LNCAP (cell line): ENCODE results near the gene PLXDC2.

Experiments
- TF ChIP-seq, protein P1 (sequence below): fragments of 450-650 bp; IDR thresholded peaks from 2 replicates; pipeline ENCODE4 v1.5.1; 2017; ENCODE audit warnings: mild to moderate bottlenecking

The PLXDC2 gene

DNA sequence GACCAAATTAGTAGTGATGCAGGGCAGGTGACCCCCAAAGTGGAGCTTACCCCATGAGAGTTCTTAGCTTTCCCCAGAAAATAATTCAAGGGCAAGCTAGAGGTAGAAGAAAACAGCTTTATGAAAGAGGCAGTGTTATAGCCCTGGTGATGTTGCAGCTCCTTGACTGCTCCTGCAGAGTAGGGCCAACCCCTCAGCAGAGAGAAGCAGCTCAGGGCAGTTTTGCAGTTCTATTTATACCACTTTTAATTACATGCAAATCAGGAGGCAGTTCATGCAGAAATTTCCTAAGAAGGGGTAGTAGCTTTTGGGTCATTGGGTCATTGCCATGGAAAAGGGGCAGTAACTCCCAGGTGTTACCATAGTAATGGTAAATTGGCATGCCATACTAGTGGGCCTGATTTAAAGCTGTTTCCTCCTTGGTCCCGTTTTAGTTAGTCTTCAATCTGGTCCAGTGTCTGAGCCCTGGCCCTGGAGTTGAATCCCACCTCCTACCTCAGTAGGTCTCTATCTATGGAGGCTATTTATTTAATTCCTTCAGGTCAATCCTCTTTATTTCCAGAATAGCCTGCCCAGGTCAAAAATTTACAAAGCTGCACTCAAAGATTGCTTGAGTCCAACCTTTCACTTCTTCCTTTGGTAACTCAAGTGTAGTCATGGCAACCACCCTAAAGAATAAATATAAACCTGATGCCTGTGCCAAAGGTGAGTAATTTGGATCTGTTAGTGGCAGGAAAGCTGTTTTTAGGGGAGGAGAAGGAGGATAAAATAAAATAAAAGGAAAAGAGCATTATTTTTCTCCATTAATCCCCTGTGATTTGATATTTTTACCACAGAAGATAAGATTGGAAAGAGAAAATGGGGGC is 29.5 kb downstream of the PLXDC2 start:
- TF ChIP-seq, protein P1, sequence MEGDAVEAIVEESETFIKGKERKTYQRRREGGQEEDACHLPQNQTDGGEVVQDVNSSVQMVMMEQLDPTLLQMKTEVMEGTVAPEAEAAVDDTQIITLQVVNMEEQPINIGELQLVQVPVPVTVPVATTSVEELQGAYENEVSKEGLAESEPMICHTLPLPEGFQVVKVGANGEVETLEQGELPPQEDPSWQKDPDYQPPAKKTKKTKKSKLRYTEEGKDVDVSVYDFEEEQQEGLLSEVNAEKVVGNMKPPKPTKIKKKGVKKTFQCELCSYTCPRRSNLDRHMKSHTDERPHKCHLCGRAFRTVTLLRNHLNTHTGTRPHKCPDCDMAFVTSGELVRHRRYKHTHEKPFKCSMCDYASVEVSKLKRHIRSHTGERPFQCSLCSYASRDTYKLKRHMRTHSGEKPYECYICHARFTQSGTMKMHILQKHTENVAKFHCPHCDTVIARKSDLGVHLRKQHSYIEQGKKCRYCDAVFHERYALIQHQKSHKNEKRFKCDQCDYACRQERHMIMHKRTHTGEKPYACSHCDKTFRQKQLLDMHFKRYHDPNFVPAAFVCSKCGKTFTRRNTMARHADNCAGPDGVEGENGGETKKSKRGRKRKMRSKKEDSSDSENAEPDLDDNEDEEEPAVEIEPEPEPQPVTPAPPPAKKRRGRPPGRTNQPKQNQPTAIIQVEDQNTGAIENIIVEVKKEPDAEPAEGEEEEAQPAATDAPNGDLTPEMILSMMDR, result no peak

DNA sequence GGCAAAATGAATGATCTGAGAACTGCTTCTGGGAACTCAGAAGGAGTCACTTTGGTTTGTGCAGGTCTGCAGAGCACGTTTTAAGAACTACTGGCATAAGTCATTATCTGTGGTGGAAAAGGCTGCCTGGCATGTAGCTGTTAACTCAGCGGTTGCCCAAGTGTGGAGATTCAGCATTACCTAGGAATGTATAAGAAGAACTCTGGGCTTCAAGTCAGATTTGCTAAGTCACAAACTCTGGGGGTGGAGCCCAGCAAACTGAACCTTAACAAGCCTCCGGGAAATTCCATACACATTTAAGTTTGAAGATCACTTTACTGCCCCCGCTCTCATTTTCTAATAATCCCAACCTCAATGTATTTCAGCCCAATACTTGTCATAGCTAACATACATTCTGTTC is 31.1 kb downstream of the PLXDC2 start:
- TF ChIP-seq, protein P1, result no peak

DNA sequence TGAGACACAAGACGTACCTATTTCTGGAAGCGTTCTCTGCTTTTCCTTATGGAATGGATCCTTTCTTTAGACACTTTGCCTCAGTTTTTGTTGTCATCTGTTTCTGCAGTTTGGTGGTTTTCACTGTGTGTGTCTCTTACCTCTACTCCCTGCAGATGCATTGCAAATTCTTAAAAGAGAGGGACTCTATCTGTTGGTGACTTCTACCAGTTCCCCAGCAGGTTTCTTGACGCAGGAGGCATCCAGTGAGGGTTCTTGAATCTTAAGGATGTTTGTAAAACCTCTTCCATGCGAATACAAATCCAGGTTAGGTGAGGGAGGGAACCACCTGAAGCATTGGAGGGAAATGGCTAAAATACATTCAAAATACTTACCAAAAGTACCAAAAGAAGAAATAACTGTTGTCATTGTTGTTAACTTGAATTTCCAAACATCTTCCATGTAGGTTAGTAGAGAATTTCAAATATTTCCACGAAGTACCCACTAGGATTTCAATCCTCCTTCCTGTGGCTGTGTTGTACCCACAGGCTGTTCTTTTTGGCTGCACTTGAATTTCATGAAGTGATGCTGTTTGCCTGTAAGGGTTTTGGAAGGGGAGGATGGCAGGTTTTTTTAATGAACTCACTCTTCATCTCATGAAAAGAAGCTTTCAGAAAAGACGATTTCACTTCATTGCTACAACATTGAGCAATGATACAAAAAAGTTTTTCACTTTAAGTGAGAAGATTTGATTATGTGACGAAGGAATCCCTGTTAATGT is 32.2 kb downstream of the PLXDC2 start:
- TF ChIP-seq, protein P1, result no peak

DNA sequence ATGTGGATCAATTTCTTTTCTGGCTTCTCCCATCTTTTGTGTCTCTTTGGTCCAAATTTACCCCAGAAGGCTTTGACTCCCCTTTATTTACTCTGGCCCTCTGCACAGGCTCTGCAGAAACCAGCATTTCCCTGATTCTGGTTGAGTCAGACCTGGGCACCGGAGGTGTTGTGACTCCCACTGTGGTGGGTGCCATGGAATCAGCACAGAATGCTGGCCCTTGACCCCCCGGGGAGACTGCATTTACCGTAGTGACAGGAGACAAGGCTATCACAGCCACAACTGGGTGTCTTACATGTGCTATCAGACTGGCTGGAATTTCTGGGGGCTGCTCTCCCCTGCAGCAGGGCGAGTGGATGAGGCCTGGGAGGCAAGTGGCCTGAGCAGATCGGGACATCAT is 37.6 kb downstream of the PLXDC2 start:
- TF ChIP-seq, protein P1, result no peak

DNA sequence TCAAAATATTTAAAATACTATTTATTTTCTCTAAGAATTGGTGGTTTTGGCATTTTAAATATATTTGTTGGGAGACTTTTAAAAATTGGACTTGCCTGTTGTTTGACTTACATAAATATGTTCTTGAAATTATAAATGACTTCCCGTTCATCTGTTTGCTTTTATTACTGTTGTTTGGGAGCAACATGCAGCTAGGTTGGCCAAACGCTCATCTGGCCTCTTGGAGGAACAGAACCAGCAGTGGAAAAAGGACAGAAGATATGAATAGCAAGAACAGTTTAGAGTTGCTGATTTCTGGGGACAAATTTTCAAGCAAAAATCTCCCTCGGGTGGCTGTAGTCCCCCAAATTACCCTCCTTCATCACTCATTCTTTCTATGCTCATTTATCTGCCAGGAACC is 41.6 kb downstream of the PLXDC2 start:
- TF ChIP-seq, protein P1, result no peak

DNA sequence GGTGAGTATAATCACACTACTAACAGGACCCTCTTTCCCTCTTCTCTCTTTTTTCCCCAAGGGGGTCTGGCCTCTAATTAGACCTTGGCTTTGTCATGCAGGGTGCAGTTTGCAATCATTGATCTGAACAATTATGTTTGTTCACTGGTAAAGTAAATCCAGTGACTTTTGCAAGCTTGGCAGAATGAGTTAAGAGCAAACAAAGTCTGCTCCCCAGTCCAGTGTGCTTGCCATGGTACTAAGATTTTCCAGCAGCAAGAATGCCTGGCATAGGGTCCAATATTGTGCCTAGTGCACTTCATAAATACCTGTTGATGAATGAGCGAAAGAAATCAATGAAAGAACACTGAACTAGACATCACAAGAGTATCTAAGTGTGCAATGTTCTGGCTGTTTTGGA is 43.9 kb downstream of the PLXDC2 start:
- TF ChIP-seq, protein P1, result no peak

DNA sequence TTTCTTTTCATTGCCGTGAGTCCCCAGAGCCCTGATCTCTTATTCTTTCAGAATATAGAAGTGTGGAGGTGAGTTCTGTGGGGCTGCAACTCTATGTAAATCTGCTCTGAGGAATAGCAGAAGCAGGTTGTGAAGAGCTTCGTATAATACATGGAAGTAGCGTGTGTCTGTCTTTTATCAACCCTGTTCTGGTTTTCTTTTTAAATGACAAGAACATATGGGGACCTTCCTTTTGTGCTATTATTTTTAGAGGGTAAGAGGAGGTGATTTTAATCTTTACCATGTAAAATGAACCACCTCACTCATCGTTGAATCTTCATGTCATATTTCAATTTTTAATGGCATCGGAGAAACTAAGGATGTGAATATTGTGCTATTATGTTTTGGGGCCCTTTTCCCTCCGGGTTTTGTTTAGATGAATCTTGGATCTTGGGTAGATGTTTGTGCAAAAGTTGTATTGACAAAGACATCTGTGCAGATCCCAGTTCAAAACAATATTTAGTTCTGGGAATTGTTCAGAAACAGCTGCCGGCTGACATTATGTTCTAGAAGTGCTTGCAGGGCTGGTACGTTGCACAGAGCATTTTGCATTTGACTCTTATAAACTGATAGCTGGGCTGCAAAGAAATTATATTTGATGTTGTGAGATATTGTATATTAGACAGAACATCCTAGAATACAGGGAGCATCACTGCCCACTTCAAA is 46.7 kb downstream of the PLXDC2 start:
- TF ChIP-seq, protein P1, result no peak
